ENCODE measurements around the gene GMNC.

- TF ChIP-seq, protein P1, sequence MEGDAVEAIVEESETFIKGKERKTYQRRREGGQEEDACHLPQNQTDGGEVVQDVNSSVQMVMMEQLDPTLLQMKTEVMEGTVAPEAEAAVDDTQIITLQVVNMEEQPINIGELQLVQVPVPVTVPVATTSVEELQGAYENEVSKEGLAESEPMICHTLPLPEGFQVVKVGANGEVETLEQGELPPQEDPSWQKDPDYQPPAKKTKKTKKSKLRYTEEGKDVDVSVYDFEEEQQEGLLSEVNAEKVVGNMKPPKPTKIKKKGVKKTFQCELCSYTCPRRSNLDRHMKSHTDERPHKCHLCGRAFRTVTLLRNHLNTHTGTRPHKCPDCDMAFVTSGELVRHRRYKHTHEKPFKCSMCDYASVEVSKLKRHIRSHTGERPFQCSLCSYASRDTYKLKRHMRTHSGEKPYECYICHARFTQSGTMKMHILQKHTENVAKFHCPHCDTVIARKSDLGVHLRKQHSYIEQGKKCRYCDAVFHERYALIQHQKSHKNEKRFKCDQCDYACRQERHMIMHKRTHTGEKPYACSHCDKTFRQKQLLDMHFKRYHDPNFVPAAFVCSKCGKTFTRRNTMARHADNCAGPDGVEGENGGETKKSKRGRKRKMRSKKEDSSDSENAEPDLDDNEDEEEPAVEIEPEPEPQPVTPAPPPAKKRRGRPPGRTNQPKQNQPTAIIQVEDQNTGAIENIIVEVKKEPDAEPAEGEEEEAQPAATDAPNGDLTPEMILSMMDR (IDR thresholded peaks at IDR 0.05) = no peak
- TF ChIP-seq POLR2A (IDR thresholded peaks at IDR 0.05) = no peak
These were observed 51.5 kb downstream of the GMNC start for GRCh38 chr3:190810957-190811356.

Data from adrenal gland (tissue), 5 donors.